ENCODE measurements around the gene CLDN24.

The CLDN24 gene

DNA sequence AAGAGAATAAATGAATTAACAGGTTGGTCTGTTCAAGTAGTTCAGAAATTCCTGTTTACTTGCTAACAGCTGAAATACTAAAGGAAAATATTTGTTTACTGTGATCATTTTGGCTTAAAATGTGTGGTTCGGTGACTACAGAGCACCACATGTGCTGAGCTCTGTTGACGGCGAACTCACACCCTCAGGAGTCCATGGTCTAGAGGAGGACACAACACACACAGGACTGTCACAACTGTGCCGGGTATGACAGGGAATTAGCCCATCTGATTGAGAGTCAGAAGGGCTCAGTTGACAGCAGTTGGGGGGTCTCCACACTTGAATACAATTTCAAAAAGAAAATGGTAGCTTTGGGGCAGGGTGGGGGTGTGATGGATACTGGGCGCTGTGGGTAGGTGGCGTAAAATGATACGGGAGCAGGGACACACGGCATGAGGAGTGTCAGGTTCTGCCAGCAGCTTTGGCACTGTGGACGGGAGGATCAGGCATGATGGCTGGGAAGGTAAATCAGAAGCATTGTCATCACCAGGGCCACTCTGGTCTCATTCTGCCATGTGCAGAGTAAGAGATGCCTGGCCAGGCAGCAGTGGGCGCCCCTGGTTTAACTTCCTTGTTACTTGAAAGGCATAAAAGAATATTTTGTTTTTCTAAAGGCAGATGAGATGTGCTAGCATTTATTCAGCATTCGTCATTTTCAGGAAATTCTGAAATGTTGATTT, 35.5 kb downstream of the CLDN24 start:
- no peak for DNase-seq (ENCODE audit: low read depth)
- no peak overlapping the region for H3K4me3 ChIP-seq (ENCODE audit: low read depth, low read length)
- TF ChIP-seq MYC (IDR thresholded peaks at IDR 0.05; ENCODE audit: low read depth, low read length): no peak
- TF ChIP-seq, protein P1, sequence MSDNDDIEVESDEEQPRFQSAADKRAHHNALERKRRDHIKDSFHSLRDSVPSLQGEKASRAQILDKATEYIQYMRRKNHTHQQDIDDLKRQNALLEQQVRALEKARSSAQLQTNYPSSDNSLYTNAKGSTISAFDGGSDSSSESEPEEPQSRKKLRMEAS (IDR thresholded peaks at IDR 0.05; ENCODE audit: low read depth, low read length): no peak
- no peak for TF ChIP-seq POLR2A (IDR thresholded peaks at IDR 0.05; ENCODE audit: extremely low read depth, insufficient read length)
- TF ChIP-seq, protein P2, sequence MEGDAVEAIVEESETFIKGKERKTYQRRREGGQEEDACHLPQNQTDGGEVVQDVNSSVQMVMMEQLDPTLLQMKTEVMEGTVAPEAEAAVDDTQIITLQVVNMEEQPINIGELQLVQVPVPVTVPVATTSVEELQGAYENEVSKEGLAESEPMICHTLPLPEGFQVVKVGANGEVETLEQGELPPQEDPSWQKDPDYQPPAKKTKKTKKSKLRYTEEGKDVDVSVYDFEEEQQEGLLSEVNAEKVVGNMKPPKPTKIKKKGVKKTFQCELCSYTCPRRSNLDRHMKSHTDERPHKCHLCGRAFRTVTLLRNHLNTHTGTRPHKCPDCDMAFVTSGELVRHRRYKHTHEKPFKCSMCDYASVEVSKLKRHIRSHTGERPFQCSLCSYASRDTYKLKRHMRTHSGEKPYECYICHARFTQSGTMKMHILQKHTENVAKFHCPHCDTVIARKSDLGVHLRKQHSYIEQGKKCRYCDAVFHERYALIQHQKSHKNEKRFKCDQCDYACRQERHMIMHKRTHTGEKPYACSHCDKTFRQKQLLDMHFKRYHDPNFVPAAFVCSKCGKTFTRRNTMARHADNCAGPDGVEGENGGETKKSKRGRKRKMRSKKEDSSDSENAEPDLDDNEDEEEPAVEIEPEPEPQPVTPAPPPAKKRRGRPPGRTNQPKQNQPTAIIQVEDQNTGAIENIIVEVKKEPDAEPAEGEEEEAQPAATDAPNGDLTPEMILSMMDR (IDR thresholded peaks at IDR 0.05; ENCODE audit: low read depth, low read length): no peak

DNA sequence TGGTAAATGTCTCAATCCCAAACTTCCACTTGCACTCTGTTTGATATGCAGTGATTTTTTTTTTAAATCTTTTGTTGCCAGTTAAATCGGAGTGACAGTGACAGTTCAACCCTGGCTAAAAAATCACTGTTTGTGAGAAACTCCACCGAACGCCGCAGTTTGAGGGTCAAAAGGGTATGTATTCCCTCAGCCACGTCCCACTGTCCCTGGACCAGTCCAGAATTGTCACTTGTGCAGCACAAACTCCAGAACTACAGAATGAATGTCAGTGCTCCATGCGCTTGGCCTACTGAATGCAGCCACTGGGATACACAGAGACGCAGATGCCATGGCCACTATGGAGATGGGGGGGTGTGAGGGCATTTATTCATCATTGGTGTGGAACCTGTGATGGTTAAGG, 36.3 kb downstream of the CLDN24 start:
- no peak for DNase-seq (ENCODE audit: low read depth)
- TF ChIP-seq, protein P1 (IDR thresholded peaks at IDR 0.05; ENCODE audit: low read depth, low read length): no peak
- TF ChIP-seq POLR2A (IDR thresholded peaks at IDR 0.05; ENCODE audit: extremely low read depth, insufficient read length): no peak
- no peak overlapping the region for H3K4me3 ChIP-seq (ENCODE audit: low read depth, low read length)

DNA sequence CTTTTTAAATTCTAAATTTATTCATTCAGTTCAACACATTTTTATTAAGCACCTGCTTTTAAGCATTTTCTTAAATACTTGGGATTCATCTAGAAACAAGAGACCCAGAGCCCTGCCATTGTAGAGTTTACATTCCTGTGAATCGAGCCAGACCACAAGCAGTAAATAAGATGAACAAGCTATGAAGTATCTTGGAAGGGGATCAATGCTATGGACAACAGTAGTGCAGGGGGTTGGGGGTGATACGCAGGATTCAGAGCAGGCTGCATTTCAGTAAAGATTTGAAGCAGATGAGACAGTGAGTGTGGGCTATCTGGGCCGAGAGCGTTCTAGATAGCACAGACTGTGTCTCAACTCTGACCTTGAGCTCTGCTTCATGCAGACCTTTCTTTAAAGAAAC, 37.3 kb downstream of the CLDN24 start:
- H3K4me3 ChIP-seq (ENCODE audit: low read depth, low read length): no peak overlapping the region
- TF ChIP-seq MYC (IDR thresholded peaks at IDR 0.05; ENCODE audit: low read depth, low read length): no peak
- TF ChIP-seq, protein P2 (IDR thresholded peaks at IDR 0.05; ENCODE audit: low read depth, low read length): no peak
- TF ChIP-seq, protein P1 (IDR thresholded peaks at IDR 0.05; ENCODE audit: low read depth, low read length): no peak
- no peak for TF ChIP-seq POLR2A (IDR thresholded peaks at IDR 0.05; ENCODE audit: extremely low read depth, insufficient read length)
- DNase-seq (ENCODE audit: low read depth): no peak

DNA sequence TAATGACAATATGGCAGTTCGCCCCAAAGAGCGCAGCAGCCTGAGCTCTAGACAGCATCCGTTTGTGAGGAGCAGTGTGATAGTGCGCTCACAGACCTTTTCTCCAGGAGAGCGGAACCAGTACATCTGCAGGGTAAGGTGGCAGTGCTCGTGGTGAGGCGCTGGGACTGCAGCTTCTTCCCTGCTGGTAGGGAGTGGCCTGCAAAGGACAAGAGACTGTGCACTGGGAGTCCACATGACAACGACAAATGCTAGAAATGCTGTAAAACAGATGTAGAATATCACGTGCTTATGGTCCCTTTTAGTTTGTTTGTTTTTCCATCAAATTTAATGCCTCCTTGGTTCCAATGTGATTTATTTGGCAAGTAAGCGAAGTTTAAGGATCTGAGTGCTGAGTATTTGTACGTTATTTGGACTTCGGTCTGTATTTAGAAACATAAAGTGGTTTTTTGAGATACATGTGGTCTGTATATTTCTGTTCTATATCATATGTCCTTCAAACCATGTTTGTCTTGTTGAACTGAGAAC, 37.9 kb downstream of the CLDN24 start:
- no peak overlapping the region for H3K4me3 ChIP-seq (ENCODE audit: low read depth, low read length)
- TF ChIP-seq POLR2A (IDR thresholded peaks at IDR 0.05; ENCODE audit: extremely low read depth, insufficient read length) (no peak), MYC (IDR thresholded peaks at IDR 0.05; ENCODE audit: low read depth, low read length) (no peak)
- TF ChIP-seq, protein P1 (IDR thresholded peaks at IDR 0.05; ENCODE audit: low read depth, low read length): no peak
- TF ChIP-seq, protein P2 (IDR thresholded peaks at IDR 0.05; ENCODE audit: low read depth, low read length): no peak
- no peak for DNase-seq (ENCODE audit: low read depth)

DNA sequence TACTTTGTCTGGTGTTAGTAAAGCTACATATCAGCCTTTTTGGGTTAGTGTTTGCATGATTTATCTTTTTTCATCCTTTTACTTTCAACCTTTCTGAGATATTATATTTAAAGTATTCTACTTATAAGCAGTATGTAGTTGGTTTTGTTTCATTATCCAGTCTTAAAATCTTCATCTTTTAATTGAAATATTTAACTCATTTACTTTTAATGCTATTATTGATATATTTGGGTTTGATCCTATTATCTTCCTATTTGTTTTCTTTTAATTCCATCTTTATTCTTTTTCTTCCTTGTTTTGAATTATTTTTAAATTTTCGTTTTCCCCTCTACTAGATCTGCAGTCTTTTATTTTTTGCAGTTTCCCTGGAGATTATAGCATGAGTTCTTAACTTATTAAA, 46.1 kb downstream of the CLDN24 start:
- no peak for DNase-seq (ENCODE audit: low read depth)
- TF ChIP-seq, protein P2 (IDR thresholded peaks at IDR 0.05; ENCODE audit: low read depth, low read length): no peak
- no peak overlapping the region for H3K4me3 ChIP-seq (ENCODE audit: low read depth, low read length)

DNA sequence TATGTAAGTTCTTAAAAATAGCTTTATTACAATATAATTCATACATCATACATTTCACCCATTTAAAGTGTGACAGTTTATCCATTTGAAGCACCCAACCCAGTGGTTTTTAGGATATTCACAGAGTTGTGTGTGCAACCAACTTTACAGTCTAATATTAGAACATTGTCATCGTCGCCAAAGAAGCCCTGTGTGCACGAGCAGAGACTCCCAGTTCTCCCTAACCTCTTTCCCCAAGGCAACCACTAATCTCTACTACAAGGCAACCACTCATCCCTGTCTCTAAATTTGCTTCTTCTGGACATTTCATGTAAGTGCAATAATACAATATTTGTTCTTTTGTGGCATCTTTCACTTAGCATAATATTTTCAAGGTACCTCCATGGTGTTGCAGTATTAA, 49.8 kb downstream of the CLDN24 start:
- H3K4me3 ChIP-seq (ENCODE audit: low read depth, low read length): no peak overlapping the region
- no peak for DNase-seq (ENCODE audit: low read depth)
- TF ChIP-seq, protein P2 (IDR thresholded peaks at IDR 0.05; ENCODE audit: low read depth, low read length): no peak
- TF ChIP-seq MYC (IDR thresholded peaks at IDR 0.05; ENCODE audit: low read depth, low read length) (no peak), POLR2A (IDR thresholded peaks at IDR 0.05; ENCODE audit: extremely low read depth, insufficient read length) (no peak)
- TF ChIP-seq, protein P1 (IDR thresholded peaks at IDR 0.05; ENCODE audit: low read depth, low read length): no peak
